ENCODE results near the gene NMBR. TPM values are rescaled to one million over a fixed set of nuclear protein-coding genes. Genes with fewer than 3 reads are reported as not detected.
"Not testable (repeated sequence)": the region's sequence is repeated elsewhere in the genome, so short reads cannot be mapped to it uniquely, and the experiment has no call there.

NMBR gene
- total RNA-seq, 4 donors from 2014 or later: 0.41 TPM; not detected in 3

- Histone ChIP-seq H3K9me3 (no peaks in the 10 kb centered on the region), H3K36me3 (no peaks in the 10 kb centered on the region), H3K27me3 (no peaks in the 10 kb centered on the region), H3K27ac (no peak overlapping the region), H3K4me1 (no peaks in the 10 kb centered on the region), H3K4me3 (no peak overlapping the region)
- intact Hi-C loops (cut with DNase I; ENCODE audit: low total_unique reads): no loop called here
- DNase-seq: no peak
- TF ChIP-seq POLR2A (IDR thresholded peaks at IDR 0.05) (no peak), CTCF (IDR thresholded peaks at IDR 0.05) (no peak)
These were observed 116.8 kb downstream of the NMBR start for GRCh38 chr6:142030115-142030619.

GRCh38 chr6:142028527-142028926 is 118.4 kb downstream of the NMBR start:
- no peak for TF ChIP-seq POLR2A (IDR thresholded peaks at IDR 0.05)
- TF ChIP-seq CTCF (IDR thresholded peaks at IDR 0.05): no peak
- Histone ChIP-seq H3K9me3 (no peaks in the 10 kb centered on the region), H3K4me3 (no peak overlapping the region), H3K4me1 (no peaks in the 10 kb centered on the region), H3K36me3 (no peaks in the 10 kb centered on the region), H3K27me3 (no peaks in the 10 kb centered on the region), H3K27ac (no peak overlapping the region)
- no peak for DNase-seq
- intact Hi-C loops (cut with DNase I; ENCODE audit: low total_unique reads): no loop called here

DNA sequence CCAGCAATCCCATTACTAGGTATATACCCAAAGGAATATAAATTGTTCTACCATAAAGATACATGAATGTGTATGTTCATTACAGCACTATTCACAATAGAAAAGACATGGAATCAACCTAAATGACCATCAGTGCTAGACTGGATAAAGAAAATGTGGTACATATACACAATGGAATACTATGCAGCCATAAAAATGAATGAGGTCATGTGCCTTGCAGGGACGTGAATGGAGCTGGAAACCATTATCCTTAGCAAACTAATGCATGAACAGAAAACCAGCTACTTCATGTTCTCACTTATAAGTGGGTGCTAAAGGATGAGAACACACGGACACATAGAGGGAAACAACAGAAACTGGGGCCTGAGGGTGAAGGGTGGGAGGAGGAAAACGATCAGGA is 119.1 kb downstream of the NMBR start:
- H3K27ac ChIP-seq; H3K4me1 ChIP-seq; H3K27me3 ChIP-seq; H3K4me3 ChIP-seq; intact Hi-C loops (cut with DNase I; ENCODE audit: low total_unique reads); DNase-seq; H3K9me3 ChIP-seq; H3K36me3 ChIP-seq: not testable (repeated sequence)

DNA sequence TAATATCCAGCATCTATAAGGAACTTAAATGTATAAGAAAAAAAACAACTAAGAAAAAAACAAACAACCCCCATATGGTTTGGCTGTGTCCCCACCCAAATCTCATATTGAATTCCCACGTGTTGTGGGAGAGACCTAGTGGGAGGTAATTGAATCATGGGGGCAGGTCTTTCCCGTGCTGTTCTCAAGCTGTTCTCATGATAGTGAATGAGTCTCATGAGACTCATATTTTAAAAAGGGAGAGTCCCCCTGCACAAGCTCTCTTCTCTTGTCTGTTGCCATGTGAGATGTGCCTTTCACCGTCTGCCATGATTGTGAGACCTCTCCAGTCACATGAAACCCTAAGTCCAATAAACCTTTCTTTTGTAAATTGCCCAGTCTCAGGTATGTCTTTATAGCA is 119.8 kb downstream of the NMBR start:
- DNase-seq: no peak
- Histone ChIP-seq H3K4me1 (no peaks in the 10 kb centered on the region), H3K27me3 (no peaks in the 10 kb centered on the region), H3K36me3 (no peaks in the 10 kb centered on the region), H3K9me3 (no peaks in the 10 kb centered on the region), H3K4me3 (no peak overlapping the region), H3K27ac (no peak overlapping the region)
- no peak for TF ChIP-seq CTCF (IDR thresholded peaks at IDR 0.05)
- no peak for TF ChIP-seq POLR2A (IDR thresholded peaks at IDR 0.05)
- intact Hi-C loops (cut with DNase I; ENCODE audit: low total_unique reads): no loop called here

GRCh38 chr6:142026471-142026870 is 120.5 kb downstream of the NMBR start:
- H3K27me3 ChIP-seq: no peaks in the 10 kb centered on the region
- H3K27ac ChIP-seq: no peak overlapping the region
- no peak for DNase-seq
- no peak for TF ChIP-seq POLR2A (IDR thresholded peaks at IDR 0.05)
- no peak for TF ChIP-seq CTCF (IDR thresholded peaks at IDR 0.05)
- intact Hi-C loops (cut with DNase I; ENCODE audit: low total_unique reads): no loop called here
- no peaks in the 10 kb centered on the region for H3K4me1 ChIP-seq
- H3K9me3 ChIP-seq: no peaks in the 10 kb centered on the region
- H3K36me3 ChIP-seq: no peaks in the 10 kb centered on the region
- H3K4me3 ChIP-seq: no peak overlapping the region

Other genes with a start within 250 kb of the NMBR start
- gene GJE1, start 14.2 kb downstream of the NMBR start, total RNA-seq: not detected
- gene VTA1, start 141 bp upstream of the NMBR start, total RNA-seq: 10 to 100 TPM; 25.9 to 68.7 (median 38.2) TPM
- 10 to 100 TPM in 2 of 4 donors, 1 to 10 TPM in 2; 3.6 to 23.8 (median 9.5) TPM for gene ADGRG6, start 154.9 kb upstream of the NMBR start, total RNA-seq

Measured in uterus (tissue), 4 donors.